ENCODE data around the gene ALOX15B. TPM values are rescaled to one million over a fixed set of nuclear protein-coding genes. Genes with fewer than 3 reads are reported as not detected.

Gene ALOX15B
- total RNA-seq, 1 donor from 2014 or later: not detected

DNA sequence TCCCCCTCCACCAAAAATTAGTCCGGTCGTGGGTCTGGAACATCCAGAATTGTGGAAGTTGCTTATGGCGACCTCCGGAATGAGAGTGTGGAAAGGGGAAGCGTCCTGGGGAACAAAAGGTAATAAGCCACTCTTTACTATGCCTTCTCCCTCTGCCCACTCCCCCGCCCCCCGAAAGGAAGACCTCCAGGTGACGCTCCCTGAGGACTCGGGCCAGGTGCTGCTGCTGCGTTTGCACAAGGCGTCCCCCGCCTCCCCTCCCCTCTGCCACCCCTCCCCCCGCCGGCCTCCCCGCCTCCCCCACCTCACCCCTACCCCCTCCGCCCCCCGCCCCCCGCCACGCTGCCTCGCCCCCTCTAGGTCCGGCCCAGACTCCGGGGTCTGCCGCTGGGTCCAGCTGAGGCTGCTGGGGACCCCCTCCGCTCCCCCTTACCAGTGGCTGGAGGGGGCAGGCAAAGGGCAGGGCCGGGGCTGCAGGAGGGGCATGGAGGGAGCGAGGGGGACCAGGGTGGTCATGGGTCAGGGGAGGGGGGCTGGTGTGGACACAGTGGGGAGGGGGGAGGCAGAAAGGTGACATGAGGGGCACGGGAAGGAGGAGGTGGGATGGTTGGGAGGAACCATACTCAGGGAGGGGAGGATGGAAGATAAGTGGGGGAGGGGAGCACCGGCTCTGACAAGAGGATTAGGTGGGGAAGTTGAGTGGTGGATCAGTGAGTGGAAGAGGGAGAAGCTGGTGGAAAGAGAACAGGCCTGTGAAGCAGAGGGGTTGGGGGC lies 25.1 kb downstream of the ALOX15B start:
- Mint-ChIP-seq H3K4me1 (ENCODE audit: low read depth) (peaks cover 10% of the 10 kb centered on the region), H3K36me3 (ENCODE audit: low read depth) (no peaks in the 10 kb centered on the region)
- intact Hi-C loops (cut with micrococcal nuclease): no loop called here

DNA sequence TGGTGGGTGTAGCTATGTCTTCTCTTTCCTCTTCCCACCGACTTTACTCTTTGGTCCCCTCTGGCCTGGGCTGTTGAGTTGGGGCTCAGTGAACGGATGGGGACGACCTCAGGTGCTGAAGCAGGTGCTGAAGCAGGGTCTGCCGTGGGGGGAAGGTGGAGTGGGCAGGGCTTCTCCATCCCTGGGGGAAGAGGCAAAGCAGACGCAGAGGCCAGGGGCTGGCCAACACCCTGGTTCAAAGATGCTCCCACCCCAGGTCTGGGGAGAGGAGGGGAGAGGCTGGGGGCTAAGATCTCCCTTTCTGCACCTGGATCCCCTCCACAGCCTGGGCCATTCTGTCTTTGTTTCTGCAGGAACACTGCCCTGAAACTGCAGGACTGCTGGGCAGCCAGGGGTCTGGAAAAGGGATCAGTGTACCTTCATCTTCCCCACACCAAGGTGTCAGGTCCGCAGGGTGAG lies 25.7 kb downstream of the ALOX15B start:
- H3K27ac Mint-ChIP-seq: no peak overlapping the region
- H3K36me3 Mint-ChIP-seq (ENCODE audit: low read depth): no peaks in the 10 kb centered on the region
- H3K27me3 Mint-ChIP-seq (ENCODE audit: insufficient read depth): peaks cover 54% of the 10 kb centered on the region
- no peaks in the 10 kb centered on the region for H3K9me3 Mint-ChIP-seq
- intact Hi-C loops (cut with micrococcal nuclease): no loop called here
- DNase-seq (ENCODE audit: low spot score): no peak
- peaks cover 6% of the 10 kb centered on the region for H3K4me1 Mint-ChIP-seq (ENCODE audit: low read depth)
- no peak overlapping the region for H3K4me3 Mint-ChIP-seq

More for the DNA sequence above, 25.1 kb downstream of the ALOX15B start:
- no peak for DNase-seq (ENCODE audit: low spot score)
- Mint-ChIP-seq H3K27ac (no peak overlapping the region), H3K9me3 (no peaks in the 10 kb centered on the region), H3K4me3 (no peak overlapping the region), H3K27me3 (ENCODE audit: insufficient read depth) (peaks cover 61% of the 10 kb centered on the region)

DNA sequence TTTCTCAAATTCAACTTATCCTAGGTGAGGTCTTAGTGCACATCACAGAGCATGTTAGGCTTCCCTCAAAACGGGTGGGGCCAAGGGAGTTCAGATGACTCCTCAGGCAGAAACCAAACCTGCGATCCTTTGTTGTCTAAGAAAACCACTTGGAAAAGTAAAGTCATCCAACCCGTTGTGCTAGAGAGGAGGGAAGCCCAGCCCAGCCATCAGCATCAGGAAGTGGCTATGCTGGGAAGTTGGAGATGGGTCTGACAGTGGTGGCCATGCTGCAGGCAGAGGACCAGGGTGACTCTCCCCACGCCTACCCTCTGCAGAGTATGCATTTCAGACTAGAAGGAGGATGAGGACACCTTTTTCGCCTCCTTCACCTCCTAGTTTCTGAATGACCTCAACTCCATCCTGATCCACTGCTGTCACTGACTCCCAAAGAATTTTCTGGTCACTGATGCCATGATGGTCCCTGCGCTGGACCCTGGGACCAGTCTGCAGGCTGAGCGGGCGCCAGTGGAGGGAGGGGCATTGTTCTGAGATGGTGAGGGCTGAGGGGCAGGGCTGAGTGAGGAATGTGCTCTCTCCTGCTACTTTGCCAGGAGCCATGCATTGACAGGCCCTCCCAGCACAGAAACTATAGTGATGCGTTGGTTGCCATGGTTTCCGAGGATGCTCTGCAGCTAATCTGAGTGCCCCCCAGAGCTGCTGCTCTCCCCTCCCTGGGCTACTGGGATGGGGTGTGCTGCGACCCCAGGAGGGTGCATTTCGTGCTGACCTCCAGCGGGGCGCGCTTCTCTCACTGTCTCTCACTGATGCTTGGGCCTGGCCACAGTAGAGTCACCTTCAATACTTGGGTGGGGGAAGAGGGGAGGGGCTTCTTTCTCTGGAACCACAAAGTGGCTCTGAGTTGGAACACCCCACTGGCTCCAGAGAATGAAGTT lies 28.2 kb downstream of the ALOX15B start:
- intact Hi-C loops (cut with micrococcal nuclease): no loop called here
- no peak for DNase-seq (ENCODE audit: low spot score)

DNA sequence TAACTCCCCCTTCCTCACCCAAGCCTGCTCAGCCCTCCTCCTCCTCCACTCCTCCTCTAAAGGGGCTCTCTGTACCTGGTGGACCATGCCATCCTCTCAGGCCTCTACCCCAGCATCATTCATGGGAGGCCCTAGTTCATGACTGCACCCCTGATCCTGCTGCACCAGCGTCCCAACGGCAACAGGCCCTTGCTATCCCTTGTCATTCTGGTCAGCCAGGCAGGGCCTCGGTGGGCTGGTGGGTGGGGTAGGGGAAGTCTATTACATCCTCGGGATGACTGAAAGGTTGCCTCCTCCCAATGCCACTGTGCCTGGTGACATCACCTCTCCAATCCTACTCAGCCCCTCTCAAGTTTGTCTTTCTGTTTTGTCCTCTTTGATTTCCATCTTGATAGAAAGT lies 28.9 kb downstream of the ALOX15B start:
- no peak for DNase-seq (ENCODE audit: low spot score)
- Mint-ChIP-seq H3K27ac (no peak overlapping the region), H3K27me3 (ENCODE audit: insufficient read depth) (peaks cover 40% of the 10 kb centered on the region), H3K4me1 (ENCODE audit: low read depth) (peaks cover 6% of the 10 kb centered on the region), H3K36me3 (ENCODE audit: low read depth) (no peaks in the 10 kb centered on the region), H3K4me3 (no peak overlapping the region), H3K9me3 (no peaks in the 10 kb centered on the region)
- intact Hi-C loops (cut with micrococcal nuclease): no loop called here

More for the DNA sequence above, 28.2 kb downstream of the ALOX15B start:
- H3K4me3 Mint-ChIP-seq: no peak overlapping the region
- no peaks in the 10 kb centered on the region for H3K9me3 Mint-ChIP-seq
- no peaks in the 10 kb centered on the region for H3K36me3 Mint-ChIP-seq (ENCODE audit: low read depth)
- H3K27me3 Mint-ChIP-seq (ENCODE audit: insufficient read depth): peaks cover 42% of the 10 kb centered on the region
- no peaks in the 10 kb centered on the region for H3K4me1 Mint-ChIP-seq (ENCODE audit: low read depth)
- H3K27ac Mint-ChIP-seq: no peak overlapping the region

DNA sequence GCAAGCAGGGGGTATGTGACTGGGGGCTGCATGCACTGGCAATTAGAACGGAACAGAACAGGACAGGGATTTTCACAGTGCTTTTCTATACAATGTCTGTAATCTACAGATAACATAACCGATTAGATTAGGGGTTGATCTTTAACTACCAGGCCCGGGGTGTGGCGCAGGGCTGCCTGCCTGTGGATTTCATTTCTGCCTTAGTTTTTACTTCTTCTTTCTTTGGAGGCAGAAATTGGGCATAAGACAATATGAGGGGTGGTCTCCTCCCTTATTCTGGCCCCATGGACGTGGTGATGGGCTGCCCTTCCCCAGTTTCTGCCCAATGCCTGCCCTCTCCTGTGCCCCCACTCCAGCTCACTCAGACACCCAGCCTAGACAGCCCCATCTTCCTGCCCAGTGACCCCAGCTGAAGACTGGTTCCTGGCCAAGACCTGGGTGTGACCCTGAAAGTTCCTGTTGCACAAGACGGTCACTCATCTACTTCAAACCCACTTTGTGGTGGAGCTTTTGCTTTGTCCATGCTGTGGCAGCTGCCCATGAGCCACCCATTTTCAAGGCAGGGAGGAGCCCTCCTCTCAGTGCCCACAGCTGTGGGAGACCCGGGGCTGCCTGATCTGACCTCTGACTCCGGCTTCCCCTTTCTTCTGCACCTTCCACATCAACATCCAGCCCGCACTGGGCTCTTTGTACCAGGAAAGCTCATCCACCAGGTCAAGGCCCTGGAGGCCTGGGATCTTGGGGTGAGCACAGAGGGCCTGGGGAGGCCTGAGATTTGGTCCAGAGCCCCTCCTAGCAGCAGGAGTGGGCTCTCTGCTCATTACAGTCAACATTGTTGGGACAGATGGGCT lies 30.1 kb downstream of the ALOX15B start:
- intact Hi-C loops (cut with micrococcal nuclease): no loop called here
- Mint-ChIP-seq H3K27me3 (ENCODE audit: insufficient read depth) (peaks cover 41% of the 10 kb centered on the region), H3K4me3 (no peak overlapping the region), H3K27ac (no peak overlapping the region), H3K36me3 (ENCODE audit: low read depth) (no peaks in the 10 kb centered on the region), H3K9me3 (no peaks in the 10 kb centered on the region), H3K4me1 (ENCODE audit: low read depth) (peaks cover 18% of the 10 kb centered on the region)
- DNase-seq (ENCODE audit: low spot score): no peak

DNA sequence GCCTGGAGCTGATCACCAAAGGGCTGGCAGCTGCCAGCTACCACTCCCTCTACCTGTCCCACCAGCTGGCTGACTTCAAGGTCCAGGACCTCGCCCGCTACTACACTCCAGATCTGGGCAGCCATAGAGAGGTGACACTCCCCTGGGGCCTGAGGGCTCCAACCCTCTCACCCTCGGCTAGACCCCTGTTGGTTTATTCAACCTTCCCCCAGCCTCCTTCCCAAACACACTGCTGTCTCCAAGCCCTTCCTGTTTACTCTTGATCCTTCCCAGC lies 30.7 kb downstream of the ALOX15B start:
- H3K4me3 Mint-ChIP-seq: no peak overlapping the region
- no peaks in the 10 kb centered on the region for H3K36me3 Mint-ChIP-seq (ENCODE audit: low read depth)
- no peak for DNase-seq (ENCODE audit: low spot score)
- intact Hi-C loops (cut with micrococcal nuclease): no loop called here
- peaks cover 42% of the 10 kb centered on the region for H3K27me3 Mint-ChIP-seq (ENCODE audit: insufficient read depth)
- H3K27ac Mint-ChIP-seq: no peak overlapping the region
- peaks cover 22% of the 10 kb centered on the region for H3K4me1 Mint-ChIP-seq (ENCODE audit: low read depth)
- H3K9me3 Mint-ChIP-seq: no peaks in the 10 kb centered on the region

DNA sequence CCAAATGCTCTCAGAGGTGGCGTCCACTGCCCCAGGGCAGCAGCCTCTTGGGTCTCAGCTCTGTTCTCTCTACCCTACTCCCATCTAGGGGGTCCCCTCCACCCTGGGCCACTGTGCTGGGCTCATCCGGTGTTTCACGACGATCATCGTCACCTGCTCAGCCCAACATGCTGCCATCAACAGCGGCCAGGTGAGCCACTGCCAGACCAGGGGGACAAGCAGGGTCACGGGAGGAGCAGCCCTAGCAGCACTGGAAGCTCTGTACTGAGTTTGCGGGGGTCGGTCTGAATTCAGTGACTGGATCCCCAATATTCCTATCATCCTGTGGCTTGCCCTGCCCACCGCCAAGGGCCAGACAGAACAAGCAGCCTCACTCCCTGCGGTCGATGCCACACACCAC lies 32.6 kb downstream of the ALOX15B start:
- peaks cover 45% of the 10 kb centered on the region for H3K27me3 Mint-ChIP-seq (ENCODE audit: insufficient read depth)
- H3K9me3 Mint-ChIP-seq: no peaks in the 10 kb centered on the region
- intact Hi-C loops (cut with micrococcal nuclease): no loop called here
- no peak for DNase-seq (ENCODE audit: low spot score)
- peaks cover 22% of the 10 kb centered on the region for H3K4me1 Mint-ChIP-seq (ENCODE audit: low read depth)
- H3K36me3 Mint-ChIP-seq (ENCODE audit: low read depth): no peaks in the 10 kb centered on the region
- no peak overlapping the region for H3K4me3 Mint-ChIP-seq
- H3K27ac Mint-ChIP-seq: no peak overlapping the region

DNA sequence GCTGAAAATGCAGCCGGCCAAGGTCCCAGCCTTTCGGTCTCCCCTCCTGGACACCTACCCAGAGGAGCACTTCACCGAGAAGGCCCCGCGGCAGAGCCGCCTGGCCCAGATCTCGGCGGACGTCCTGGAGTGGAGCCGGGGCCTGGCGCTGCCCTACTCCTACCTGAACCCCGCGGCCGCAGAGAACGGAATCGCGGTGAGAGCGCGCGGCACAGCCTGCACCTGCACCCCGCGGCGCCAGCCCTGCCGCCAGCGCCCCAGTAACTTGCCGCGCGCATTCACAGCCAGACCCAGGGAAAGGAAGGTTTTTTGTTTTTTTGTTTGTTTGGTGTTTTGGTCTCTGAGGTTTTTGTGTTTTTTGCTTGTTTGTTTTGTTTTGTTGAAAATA lies 33.5 kb downstream of the ALOX15B start:
- peaks cover 22% of the 10 kb centered on the region for H3K4me1 Mint-ChIP-seq (ENCODE audit: low read depth)
- H3K36me3 Mint-ChIP-seq (ENCODE audit: low read depth): no peaks in the 10 kb centered on the region
- peak overlapping the region; percentile 19 for H3K27ac Mint-ChIP-seq
- intact Hi-C loops (cut with micrococcal nuclease): loop anchor here (2.0 kb wide), 1 partner anchor 16 kb away; no protein-coding TSS in a partner anchor
- peaks cover 42% of the 10 kb centered on the region for H3K27me3 Mint-ChIP-seq (ENCODE audit: insufficient read depth)
- no peak for DNase-seq (ENCODE audit: low spot score)
- H3K9me3 Mint-ChIP-seq: no peaks in the 10 kb centered on the region
- H3K4me3 Mint-ChIP-seq: peak overlapping the region; percentile 70

DNA sequence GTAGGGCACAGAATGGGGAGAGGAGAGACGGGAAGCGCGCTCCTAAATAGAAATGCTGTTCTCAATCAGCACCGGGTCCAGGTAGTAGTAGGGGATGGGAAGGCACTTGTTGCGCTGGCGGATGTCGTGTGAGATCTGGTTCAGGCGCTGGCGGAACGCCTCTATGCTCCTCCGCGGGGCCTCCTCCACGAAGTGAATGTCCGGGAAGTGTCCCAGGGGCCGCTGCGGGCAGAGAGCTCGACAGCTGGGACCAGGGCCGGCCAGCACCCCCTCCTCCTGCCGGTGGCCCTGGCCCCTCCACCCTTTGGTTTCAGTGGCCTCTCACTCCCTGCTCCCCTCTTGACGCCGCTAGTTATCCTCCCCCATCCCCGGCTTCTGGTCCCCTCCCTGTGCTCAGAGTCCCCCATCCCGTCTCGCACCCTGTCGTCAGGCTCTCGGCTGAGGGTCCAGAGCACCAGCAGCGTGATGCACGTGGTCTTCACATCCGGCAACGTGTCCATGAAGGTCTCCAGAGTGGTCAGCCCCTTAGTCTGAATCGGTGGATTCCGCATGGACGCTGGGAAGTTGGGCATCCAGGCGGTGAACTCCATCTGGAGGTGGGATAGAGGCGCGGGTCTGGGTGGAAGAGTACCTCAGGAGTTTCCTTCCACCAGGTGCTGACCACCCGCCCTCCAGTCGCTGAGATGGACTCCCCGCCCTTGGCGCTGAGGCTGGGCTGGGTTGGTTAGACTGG lies 34.0 kb downstream of the ALOX15B start:
- peaks cover 22% of the 10 kb centered on the region for H3K4me1 Mint-ChIP-seq (ENCODE audit: low read depth)
- H3K36me3 Mint-ChIP-seq (ENCODE audit: low read depth): no peaks in the 10 kb centered on the region
- H3K4me3 Mint-ChIP-seq: peak overlapping the region; percentile 70
- intact Hi-C loops (cut with micrococcal nuclease): loop anchor here (1.0 to 2.0 kb wide), 3 partner anchors 13 to 45 kb away; partner anchors contain the start of gene ALOXE3
- peak overlapping the region; percentile 19 for H3K27ac Mint-ChIP-seq
- DNase-seq (ENCODE audit: low spot score): no peak
- H3K9me3 Mint-ChIP-seq: no peaks in the 10 kb centered on the region
- peaks cover 43% of the 10 kb centered on the region for H3K27me3 Mint-ChIP-seq (ENCODE audit: insufficient read depth)

DNA sequence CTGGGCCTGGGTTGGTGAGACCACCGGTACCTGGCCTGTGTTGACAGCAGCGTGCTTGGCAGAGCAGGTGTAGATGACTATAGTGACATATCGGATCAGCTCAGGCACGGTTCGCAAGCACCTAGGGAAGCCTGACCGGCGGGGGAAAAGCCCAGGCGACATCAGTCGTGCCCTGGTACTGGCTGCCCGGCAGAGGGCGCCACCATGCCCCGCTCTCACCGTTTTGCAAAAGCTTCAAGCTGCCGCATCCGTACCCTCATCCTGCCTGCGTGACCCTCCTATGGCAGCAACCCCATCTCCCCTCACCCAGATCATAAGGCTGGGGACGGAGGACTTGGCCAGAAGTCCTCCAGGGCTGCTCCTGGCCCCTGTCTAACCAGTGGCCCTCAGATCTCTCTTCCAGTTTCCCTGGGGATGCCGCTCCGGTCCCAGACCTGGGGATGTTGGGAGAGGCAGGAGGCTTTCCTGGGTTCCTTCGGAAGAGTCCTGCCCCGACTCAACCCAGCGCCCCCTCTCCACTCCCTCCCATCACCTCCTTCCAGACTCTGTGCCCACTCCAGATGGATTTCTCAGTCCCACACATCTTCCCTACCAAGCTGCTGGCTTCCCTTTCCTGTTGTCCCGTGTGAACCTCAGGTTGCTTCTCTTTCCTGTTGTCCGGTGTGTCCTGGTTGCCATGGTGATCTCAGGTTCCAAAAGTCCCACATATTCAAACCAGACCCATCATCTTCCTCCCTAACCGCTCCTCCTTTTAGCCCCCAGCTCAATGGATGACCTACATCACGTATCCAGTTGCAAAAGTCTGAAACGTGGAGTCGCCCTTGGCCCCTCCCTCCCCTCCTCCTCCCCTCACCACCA lies 35.0 kb downstream of the ALOX15B start:
- H3K9me3 Mint-ChIP-seq: no peaks in the 10 kb centered on the region
- peaks cover 43% of the 10 kb centered on the region for H3K27me3 Mint-ChIP-seq (ENCODE audit: insufficient read depth)
- peak overlapping the region; percentile 72 for H3K4me3 Mint-ChIP-seq
- DNase-seq (ENCODE audit: low spot score): peak; percentile 75
- H3K27ac Mint-ChIP-seq: peak overlapping the region; percentile 57
- H3K4me1 Mint-ChIP-seq (ENCODE audit: low read depth): peaks cover 22% of the 10 kb centered on the region
- intact Hi-C loops (cut with micrococcal nuclease): loop anchor here (1.0 to 2.0 kb wide), 3 partner anchors 14 to 44 kb away; partner anchors contain the start of gene ALOXE3
- H3K36me3 Mint-ChIP-seq (ENCODE audit: low read depth): no peaks in the 10 kb centered on the region

DNA sequence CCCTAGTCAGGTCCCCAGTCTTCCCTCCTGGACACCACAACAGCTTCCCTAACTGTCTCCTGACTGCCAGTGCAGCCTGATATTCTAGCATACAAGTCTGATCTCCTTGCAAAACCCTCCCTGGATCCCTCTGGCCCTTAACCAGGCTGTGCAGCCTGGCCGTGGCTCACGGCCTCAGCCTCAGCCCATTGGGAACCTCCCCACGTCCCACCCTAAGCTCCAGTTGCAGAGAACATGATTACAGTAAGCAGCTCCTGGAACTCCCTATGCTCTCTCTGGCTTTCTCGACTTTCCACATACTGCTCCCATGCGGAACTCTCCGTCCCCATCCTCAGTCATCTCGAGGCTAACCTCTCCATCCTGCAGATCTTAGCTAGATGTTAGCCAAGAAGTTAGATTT lies 35.7 kb downstream of the ALOX15B start:
- H3K27ac Mint-ChIP-seq: no peak overlapping the region
- intact Hi-C loops (cut with micrococcal nuclease): no loop called here
- H3K9me3 Mint-ChIP-seq: no peaks in the 10 kb centered on the region
- H3K27me3 Mint-ChIP-seq (ENCODE audit: insufficient read depth): peaks cover 46% of the 10 kb centered on the region
- no peaks in the 10 kb centered on the region for H3K36me3 Mint-ChIP-seq (ENCODE audit: low read depth)
- H3K4me3 Mint-ChIP-seq: no peak overlapping the region
- H3K4me1 Mint-ChIP-seq (ENCODE audit: low read depth): peaks cover 22% of the 10 kb centered on the region
- no peak for DNase-seq (ENCODE audit: low spot score)
